ENCODE data around the gene RABL3.
A peak's percentile ranks its signal among the peaks of the same experiment; 100 is the strongest.

RABL3 gene

DNA sequence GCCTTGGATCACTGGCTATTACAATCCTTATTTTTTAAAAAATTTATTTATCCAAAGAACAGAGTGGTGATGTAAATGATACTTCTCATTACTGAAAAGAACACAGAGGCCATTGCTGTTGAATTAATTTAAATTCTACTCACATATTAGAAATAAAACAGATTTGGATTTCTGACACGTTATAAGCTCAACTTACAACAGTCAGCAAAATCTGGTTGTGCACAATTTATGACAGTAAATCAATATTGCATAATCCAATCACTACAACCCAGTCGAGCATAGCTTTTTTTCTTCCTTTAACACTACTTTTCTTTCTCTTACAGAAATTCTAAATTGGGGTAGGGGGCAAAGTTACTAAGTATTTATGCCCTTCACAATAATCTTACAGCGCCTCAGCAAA is 43.0 kb downstream of the RABL3 start:
- TF ChIP-seq ISL1 (CRISPR knock-in tag; IDR thresholded peaks at IDR 0.05), result no peak
- no peak for TF ChIP-seq ESRRG (CRISPR knock-in tag; IDR thresholded peaks at IDR 0.05)
- TF ChIP-seq RARB (CRISPR knock-in tag; IDR thresholded peaks at IDR 0.05), result no peak
- no peak for TF ChIP-seq TCF4 (CRISPR knock-in tag; IDR thresholded peaks at IDR 0.05; ENCODE audit: borderline replicate concordance)
- no peak for TF ChIP-seq ZNF70 (CRISPR knock-in tag; IDR thresholded peaks at IDR 0.05)
- TF ChIP-seq OSR1 (CRISPR knock-in tag; IDR thresholded peaks at IDR 0.05), result no peak
- TF ChIP-seq ARNTL (CRISPR knock-in tag; IDR thresholded peaks at IDR 0.05; ENCODE audit: borderline replicate concordance, low read depth), result no peak
- TF ChIP-seq, protein P1, sequence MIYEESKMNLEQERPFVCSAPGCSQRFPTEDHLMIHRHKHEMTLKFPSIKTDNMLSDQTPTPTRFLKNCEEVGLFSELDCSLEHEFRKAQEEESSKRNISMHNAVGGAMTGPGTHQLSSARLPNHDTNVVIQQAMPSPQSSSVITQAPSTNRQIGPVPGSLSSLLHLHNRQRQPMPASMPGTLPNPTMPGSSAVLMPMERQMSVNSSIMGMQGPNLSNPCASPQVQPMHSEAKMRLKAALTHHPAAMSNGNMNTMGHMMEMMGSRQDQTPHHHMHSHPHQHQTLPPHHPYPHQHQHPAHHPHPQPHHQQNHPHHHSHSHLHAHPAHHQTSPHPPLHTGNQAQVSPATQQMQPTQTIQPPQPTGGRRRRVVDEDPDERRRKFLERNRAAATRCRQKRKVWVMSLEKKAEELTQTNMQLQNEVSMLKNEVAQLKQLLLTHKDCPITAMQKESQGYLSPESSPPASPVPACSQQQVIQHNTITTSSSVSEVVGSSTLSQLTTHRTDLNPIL (CRISPR knock-in tag; IDR thresholded peaks at IDR 0.05; ENCODE audit: low read depth), result no peak
- no peak for TF ChIP-seq CSDC2 (CRISPR knock-in tag; IDR thresholded peaks at IDR 0.05)
- no peak for TF ChIP-seq ZFP30 (CRISPR knock-in tag; IDR thresholded peaks at IDR 0.05)
- no peak for TF ChIP-seq PPARA (CRISPR knock-in tag; IDR thresholded peaks at IDR 0.05; ENCODE audit: borderline replicate concordance)
- TF ChIP-seq, protein P2, sequence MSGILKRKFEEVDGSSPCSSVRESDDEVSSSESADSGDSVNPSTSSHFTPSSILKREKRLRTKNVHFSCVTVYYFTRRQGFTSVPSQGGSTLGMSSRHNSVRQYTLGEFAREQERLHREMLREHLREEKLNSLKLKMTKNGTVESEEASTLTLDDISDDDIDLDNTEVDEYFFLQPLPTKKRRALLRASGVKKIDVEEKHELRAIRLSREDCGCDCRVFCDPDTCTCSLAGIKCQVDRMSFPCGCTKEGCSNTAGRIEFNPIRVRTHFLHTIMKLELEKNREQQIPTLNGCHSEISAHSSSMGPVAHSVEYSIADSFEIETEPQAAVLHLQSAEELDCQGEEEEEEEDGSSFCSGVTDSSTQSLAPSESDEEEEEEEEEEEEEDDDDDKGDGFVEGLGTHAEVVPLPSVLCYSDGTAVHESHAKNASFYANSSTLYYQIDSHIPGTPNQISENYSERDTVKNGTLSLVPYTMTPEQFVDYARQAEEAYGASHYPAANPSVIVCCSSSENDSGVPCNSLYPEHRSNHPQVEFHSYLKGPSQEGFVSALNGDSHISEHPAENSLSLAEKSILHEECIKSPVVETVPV (CRISPR knock-in tag; IDR thresholded peaks at IDR 0.05), result no peak
- TF ChIP-seq ZC3H10 (CRISPR knock-in tag; IDR thresholded peaks at IDR 0.05), result no peak
- TF ChIP-seq, protein P3, sequence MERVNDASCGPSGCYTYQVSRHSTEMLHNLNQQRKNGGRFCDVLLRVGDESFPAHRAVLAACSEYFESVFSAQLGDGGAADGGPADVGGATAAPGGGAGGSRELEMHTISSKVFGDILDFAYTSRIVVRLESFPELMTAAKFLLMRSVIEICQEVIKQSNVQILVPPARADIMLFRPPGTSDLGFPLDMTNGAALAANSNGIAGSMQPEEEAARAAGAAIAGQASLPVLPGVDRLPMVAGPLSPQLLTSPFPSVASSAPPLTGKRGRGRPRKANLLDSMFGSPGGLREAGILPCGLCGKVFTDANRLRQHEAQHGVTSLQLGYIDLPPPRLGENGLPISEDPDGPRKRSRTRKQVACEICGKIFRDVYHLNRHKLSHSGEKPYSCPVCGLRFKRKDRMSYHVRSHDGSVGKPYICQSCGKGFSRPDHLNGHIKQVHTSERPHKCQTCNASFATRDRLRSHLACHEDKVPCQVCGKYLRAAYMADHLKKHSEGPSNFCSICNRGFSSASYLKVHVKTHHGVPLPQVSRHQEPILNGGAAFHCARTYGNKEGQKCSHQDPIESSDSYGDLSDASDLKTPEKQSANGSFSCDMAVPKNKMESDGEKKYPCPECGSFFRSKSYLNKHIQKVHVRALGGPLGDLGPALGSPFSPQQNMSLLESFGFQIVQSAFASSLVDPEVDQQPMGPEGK (CRISPR knock-in tag; IDR thresholded peaks at IDR 0.05; ENCODE audit: borderline replicate concordance), result no peak
- TF ChIP-seq ZFP3 (CRISPR knock-in tag; IDR thresholded peaks at IDR 0.05), result no peak
- no peak for TF ChIP-seq GLIS3 (CRISPR knock-in tag; IDR thresholded peaks at IDR 0.05)
- no peak for ATAC-seq

DNA sequence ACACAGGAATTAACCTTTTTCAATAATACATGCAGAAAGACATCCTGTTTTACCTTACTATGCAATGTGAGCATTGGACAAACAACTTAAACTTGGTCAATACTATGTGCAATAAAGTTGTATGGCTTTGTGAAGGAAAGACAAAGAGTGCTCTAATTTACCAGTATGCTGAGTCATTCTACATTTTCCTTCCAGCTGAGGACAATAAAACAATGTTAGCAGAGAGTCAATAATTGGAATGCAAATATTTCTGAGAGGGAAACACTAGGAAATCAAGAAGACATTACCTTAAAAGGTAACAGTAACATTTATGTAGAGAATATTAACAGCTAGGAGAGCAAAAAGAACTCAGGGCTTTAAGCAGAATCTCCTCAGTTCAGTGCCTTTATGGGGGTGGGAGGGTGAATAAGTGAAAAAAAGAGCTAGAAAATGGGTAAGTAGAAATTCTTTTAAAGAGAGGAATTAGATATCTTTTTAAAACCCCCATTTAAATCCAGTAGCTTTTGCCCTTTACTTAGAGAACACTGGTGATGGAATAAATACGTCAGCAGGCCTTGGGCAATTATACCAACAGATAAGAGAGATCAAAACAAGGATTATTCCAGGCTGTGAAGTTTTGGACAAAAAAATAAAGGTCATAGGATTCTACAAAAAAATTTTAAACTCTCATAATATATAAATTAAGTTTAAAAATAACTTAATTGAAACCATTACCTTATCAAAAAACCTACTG is 48.7 kb downstream of the RABL3 start:
- peak; percentile 70 for ATAC-seq
- no peak for TF ChIP-seq PPARA (CRISPR knock-in tag; IDR thresholded peaks at IDR 0.05; ENCODE audit: borderline replicate concordance)
- TF ChIP-seq ZFP3 (CRISPR knock-in tag; IDR thresholded peaks at IDR 0.05), result no peak
- TF ChIP-seq, protein P4, sequence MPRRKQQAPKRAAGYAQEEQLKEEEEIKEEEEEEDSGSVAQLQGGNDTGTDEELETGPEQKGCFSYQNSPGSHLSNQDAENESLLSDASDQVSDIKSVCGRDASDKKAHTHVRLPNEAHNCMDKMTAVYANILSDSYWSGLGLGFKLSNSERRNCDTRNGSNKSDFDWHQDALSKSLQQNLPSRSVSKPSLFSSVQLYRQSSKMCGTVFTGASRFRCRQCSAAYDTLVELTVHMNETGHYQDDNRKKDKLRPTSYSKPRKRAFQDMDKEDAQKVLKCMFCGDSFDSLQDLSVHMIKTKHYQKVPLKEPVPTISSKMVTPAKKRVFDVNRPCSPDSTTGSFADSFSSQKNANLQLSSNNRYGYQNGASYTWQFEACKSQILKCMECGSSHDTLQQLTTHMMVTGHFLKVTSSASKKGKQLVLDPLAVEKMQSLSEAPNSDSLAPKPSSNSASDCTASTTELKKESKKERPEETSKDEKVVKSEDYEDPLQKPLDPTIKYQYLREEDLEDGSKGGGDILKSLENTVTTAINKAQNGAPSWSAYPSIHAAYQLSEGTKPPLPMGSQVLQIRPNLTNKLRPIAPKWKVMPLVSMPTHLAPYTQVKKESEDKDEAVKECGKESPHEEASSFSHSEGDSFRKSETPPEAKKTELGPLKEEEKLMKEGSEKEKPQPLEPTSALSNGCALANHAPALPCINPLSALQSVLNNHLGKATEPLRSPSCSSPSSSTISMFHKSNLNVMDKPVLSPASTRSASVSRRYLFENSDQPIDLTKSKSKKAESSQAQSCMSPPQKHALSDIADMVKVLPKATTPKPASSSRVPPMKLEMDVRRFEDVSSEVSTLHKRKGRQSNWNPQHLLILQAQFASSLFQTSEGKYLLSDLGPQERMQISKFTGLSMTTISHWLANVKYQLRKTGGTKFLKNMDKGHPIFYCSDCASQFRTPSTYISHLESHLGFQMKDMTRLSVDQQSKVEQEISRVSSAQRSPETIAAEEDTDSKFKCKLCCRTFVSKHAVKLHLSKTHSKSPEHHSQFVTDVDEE (CRISPR knock-in tag; IDR thresholded peaks at IDR 0.05), result no peak
- no peak for TF ChIP-seq TOX (CRISPR knock-in tag; IDR thresholded peaks at IDR 0.05; ENCODE audit: borderline replicate concordance)
- TF ChIP-seq ZC3H10 (CRISPR knock-in tag; IDR thresholded peaks at IDR 0.05), result no peak
- TF ChIP-seq, protein P3 (CRISPR knock-in tag; IDR thresholded peaks at IDR 0.05; ENCODE audit: borderline replicate concordance), result no peak
- no peak for TF ChIP-seq ZNF8 (CRISPR knock-in tag; IDR thresholded peaks at IDR 0.05)
- no peak for TF ChIP-seq BACH2 (CRISPR knock-in tag; IDR thresholded peaks at IDR 0.05; ENCODE audit: borderline replicate concordance)
- TF ChIP-seq SNAI2 (CRISPR knock-in tag; IDR thresholded peaks at IDR 0.05), result no peak
- no peak; the same call in 1 of the 2 replicates for TF ChIP-seq ISL1 (CRISPR knock-in tag; IDR thresholded peaks at IDR 0.05)
- no peak for TF ChIP-seq RARB (CRISPR knock-in tag; IDR thresholded peaks at IDR 0.05)
- no peak for TF ChIP-seq ESRRG (CRISPR knock-in tag; IDR thresholded peaks at IDR 0.05)
- no peak for TF ChIP-seq GLIS3 (CRISPR knock-in tag; IDR thresholded peaks at IDR 0.05)
- no peak for TF ChIP-seq ZNF70 (CRISPR knock-in tag; IDR thresholded peaks at IDR 0.05)
- TF ChIP-seq ZNF565 (CRISPR knock-in tag; conservative IDR thresholded peaks at IDR 0.05; ENCODE audit: low read depth), result no peak
- TF ChIP-seq, protein P2 (CRISPR knock-in tag; IDR thresholded peaks at IDR 0.05), result no peak

Measured in SK-N-SH treated with all-trans-retinoic acid at 6 μM for 48 hours (cell line).